Measurements from ENCODE around the gene RASA3. TPM values are rescaled to one million over a fixed set of nuclear protein-coding genes. Genes with fewer than 3 reads are reported as not detected.

The RASA3 gene
- polyA plus RNA-seq, 1 donor, result 23.6 TPM

GRCh38 chr13:114017966-114018365 lies 114.5 kb downstream of the RASA3 start:
- DNase-seq, result no peak

GRCh38 chr13:114017028-114017630 lies 115.3 kb downstream of the RASA3 start:
- DNase-seq, result no peak

- DNase-seq, result no peak
Measured at GRCh38 chr13:114016321-114017027, 115.9 kb downstream of the RASA3 start.

GRCh38 chr13:114015969-114016295 lies 116.5 kb downstream of the RASA3 start:
- DNase-seq, result no peak

GRCh38 chr13:114015111-114015968 lies 117.1 kb downstream of the RASA3 start:
- peak; percentile 62 for DNase-seq

- no peak for DNase-seq
Measured at GRCh38 chr13:114013952-114014629, 118.3 kb downstream of the RASA3 start.

GRCh38 chr13:114013336-114013735 lies 119.1 kb downstream of the RASA3 start:
- DNase-seq, result no peak

GRCh38 chr13:114012921-114013320 lies 119.5 kb downstream of the RASA3 start:
- no peak for DNase-seq

- no peak for DNase-seq
Measured at GRCh38 chr13:114012141-114012540, 120.3 kb downstream of the RASA3 start.

GRCh38 chr13:114011226-114011625 lies 121.2 kb downstream of the RASA3 start:
- DNase-seq, result no peak

GRCh38 chr13:114010401-114011101 lies 121.9 kb downstream of the RASA3 start:
- DNase-seq, result no peak

- DNase-seq, result no peak
Measured at GRCh38 chr13:114009590-114010400, 122.6 kb downstream of the RASA3 start.

- DNase-seq, result no peak
Measured at GRCh38 chr13:114008964-114009589, 123.3 kb downstream of the RASA3 start.

GRCh38 chr13:114007566-114007965 lies 124.9 kb downstream of the RASA3 start:
- DNase-seq, result no peak

- no peak for DNase-seq
Measured at GRCh38 chr13:114005206-114005724, 127.2 kb downstream of the RASA3 start.

GRCh38 chr13:114004420-114005205 lies 127.8 kb downstream of the RASA3 start:
- no peak for DNase-seq

- no peak for DNase-seq
Measured at GRCh38 chr13:114002771-114003321, 129.6 kb downstream of the RASA3 start.

GRCh38 chr13:114002009-114002544 lies 130.3 kb downstream of the RASA3 start:
- no peak for DNase-seq

- DNase-seq, result no peak
Measured at GRCh38 chr13:114001331-114002008, 131.0 kb downstream of the RASA3 start.
